Nephron progenitor cell (in vitro differentiated cells): ENCODE measurements around the gene CLEC5A.
"Not testable (repeated sequence)": the region's sequence is repeated elsewhere in the genome, so short reads cannot be mapped to it uniquely, and the experiment has no call there.

Experiments
- DNase-seq: peaks from one replicate; pipeline ENCODE4 v3.0.0; 2021
- H3K27ac Mint-ChIP-seq: 2 replicates; pipeline ENCODE4 v1.8.0; 2021; ENCODE audit warnings: mild to moderate bottlenecking, moderate library complexity, mixed read lengths
- H3K27me3 Mint-ChIP-seq: 2 replicates; pipeline ENCODE4 v1.8.0; 2021; ENCODE audit warnings: mild to moderate bottlenecking, low read depth, mixed read lengths; ENCODE audit not compliant: poor library complexity
- H3K36me3 Mint-ChIP-seq: 2 replicates; pipeline ENCODE4 v1.8.0; 2021; ENCODE audit warnings: low read depth, mixed read lengths
- H3K4me1 Mint-ChIP-seq: 2 replicates; pipeline ENCODE4 v1.8.0; 2021; ENCODE audit warnings: mixed read lengths
- H3K4me3 Mint-ChIP-seq: 2 replicates; pipeline ENCODE4 v1.8.0; 2021; ENCODE audit warnings: mild to moderate bottlenecking, moderate library complexity, mixed read lengths
- H3K9me3 Mint-ChIP-seq: 2 replicates; pipeline ENCODE4 v1.8.0; 2021; ENCODE audit warnings: mild to moderate bottlenecking, moderate library complexity, mixed read lengths
- TF ChIP-seq, protein P1 (sequence below): fragments of 200-600 bp; sonication (generic); IDR thresholded peaks from 2 replicates; pipeline ENCODE4 v1.5.0; 2021; ENCODE audit warnings: antibody characterized with exemption

Gene CLEC5A

DNA sequence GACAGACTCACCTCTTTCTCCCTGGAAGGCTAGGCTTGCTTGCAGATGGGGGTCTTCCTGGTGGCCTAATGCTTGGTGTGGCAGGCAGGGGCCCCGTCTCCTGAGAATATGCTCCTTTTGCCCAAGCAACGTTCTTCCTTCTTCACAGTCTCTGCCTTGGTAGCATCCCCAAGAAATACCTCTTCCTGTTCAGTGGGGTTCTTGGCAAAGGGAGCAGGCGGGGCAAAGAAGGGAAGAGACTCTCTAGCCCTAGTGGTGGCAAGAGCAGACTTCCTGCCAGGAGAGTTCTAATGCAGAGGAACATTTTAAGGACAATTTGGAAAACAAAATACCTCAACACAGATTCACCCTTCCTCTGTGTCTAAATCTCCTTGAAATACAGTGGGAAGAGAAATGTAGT, at the start of gene CLEC5A:
Gene CLEC5A, minus strand, starts transcription at position 179 of the 400 bp plus-strand sequence. CDS start 682 bp downstream, outside the sequence.
- H3K4me3 Mint-ChIP-seq, result no peak within 1 kb of the TSS
- TF ChIP-seq, protein P1, sequence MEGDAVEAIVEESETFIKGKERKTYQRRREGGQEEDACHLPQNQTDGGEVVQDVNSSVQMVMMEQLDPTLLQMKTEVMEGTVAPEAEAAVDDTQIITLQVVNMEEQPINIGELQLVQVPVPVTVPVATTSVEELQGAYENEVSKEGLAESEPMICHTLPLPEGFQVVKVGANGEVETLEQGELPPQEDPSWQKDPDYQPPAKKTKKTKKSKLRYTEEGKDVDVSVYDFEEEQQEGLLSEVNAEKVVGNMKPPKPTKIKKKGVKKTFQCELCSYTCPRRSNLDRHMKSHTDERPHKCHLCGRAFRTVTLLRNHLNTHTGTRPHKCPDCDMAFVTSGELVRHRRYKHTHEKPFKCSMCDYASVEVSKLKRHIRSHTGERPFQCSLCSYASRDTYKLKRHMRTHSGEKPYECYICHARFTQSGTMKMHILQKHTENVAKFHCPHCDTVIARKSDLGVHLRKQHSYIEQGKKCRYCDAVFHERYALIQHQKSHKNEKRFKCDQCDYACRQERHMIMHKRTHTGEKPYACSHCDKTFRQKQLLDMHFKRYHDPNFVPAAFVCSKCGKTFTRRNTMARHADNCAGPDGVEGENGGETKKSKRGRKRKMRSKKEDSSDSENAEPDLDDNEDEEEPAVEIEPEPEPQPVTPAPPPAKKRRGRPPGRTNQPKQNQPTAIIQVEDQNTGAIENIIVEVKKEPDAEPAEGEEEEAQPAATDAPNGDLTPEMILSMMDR, result no peak
- no peak for DNase-seq

DNA sequence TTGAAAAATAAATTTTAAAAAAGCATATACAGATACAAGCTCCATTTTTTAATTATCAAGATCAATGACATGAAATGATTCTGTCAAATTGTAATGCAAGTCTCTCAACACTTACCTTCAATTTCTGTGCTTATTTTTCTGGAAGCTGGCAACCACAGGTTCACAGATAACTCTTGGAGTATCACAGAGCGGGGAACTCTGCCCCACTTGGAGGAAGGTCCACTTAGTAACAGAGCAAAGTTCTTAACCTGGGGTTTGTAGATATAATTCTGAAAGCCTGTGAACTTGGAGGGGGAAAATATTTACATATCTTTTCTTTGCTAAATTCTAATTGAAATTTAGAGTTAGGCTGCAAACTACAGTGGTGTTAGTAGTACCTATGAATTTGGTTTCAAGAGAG, 46.6 kb upstream of the CLEC5A start:
- TF ChIP-seq, protein P1, result no peak
- H3K4me1 Mint-ChIP-seq, result peaks cover 15% of the 10 kb centered on the region

More for the DNA sequence above, at the start of gene CLEC5A:
- no peaks in the 10 kb centered on the region for H3K36me3 Mint-ChIP-seq
- H3K27ac Mint-ChIP-seq, result no peak within 1 kb of the TSS
- peaks cover 25% of the 10 kb centered on the region for H3K27me3 Mint-ChIP-seq
- H3K4me1 Mint-ChIP-seq, result no peaks in the 10 kb centered on the region
- H3K9me3 Mint-ChIP-seq, result no peaks in the 10 kb centered on the region

DNA sequence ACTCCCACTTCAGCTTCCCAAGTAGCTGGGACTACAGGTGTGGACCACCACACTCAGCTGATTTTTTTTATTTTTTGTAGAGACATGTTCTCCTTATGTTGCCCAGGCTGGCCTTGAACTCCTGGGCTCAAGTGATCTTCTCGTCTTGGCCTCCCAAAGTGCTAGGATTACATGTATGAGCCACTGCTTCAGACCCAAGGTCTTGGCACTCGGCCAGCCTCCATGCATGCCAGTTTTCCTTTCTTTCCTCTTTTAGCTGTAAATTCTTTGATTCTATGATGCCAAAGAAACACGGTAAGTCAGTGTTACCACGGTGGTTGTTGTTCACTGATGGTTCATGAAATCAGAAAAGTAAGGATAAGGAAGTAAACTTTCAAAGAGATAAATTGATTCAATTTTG, 45.9 kb upstream of the CLEC5A start:
- H3K36me3 Mint-ChIP-seq, result no peaks in the 10 kb centered on the region
- no peaks in the 10 kb centered on the region for H3K27me3 Mint-ChIP-seq

More for the DNA sequence above, 46.6 kb upstream of the CLEC5A start:
- Mint-ChIP-seq H3K27me3 (no peaks in the 10 kb centered on the region), H3K9me3 (peaks cover 7% of the 10 kb centered on the region), H3K4me3 (no peak overlapping the region), H3K27ac (no peak overlapping the region), H3K36me3 (no peaks in the 10 kb centered on the region)
- DNase-seq, result no peak

GRCh38 chr7:141992156-141992555, 45.4 kb upstream of the CLEC5A start:
- Mint-ChIP-seq H3K36me3 (no peaks in the 10 kb centered on the region), H3K27ac (no peak overlapping the region), H3K9me3 (peaks cover 9% of the 10 kb centered on the region), H3K4me1 (peaks cover 14% of the 10 kb centered on the region), H3K27me3 (peaks cover 4% of the 10 kb centered on the region), H3K4me3 (no peak overlapping the region)
- DNase-seq, result no peak
- TF ChIP-seq, protein P1, result no peak

More for the DNA sequence above, 45.9 kb upstream of the CLEC5A start:
- TF ChIP-seq, protein P1, result no peak
- H3K9me3 Mint-ChIP-seq, result peaks cover 7% of the 10 kb centered on the region
- DNase-seq, result no peak
- no peak overlapping the region for H3K4me3 Mint-ChIP-seq
- no peak overlapping the region for H3K27ac Mint-ChIP-seq
- H3K4me1 Mint-ChIP-seq, result peaks cover 15% of the 10 kb centered on the region

DNA sequence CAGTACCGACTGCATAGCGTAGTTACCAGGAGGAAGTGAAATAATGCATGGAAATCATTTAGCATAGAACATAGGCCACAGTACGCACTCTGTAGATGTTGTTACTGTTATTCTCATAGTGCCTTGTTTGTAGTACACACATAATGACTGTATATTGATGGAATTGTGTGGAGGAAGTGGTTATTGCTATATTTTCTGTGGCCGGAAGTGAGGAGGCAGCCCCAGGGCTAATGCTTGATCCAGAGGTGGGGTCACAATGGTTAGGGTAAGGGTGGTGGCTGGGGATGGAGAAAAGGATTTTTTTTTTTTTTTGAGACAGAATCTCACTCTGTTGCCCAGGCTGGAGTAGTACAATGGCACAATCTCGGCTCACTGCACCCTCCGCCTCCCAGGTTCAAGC, 44.4 kb upstream of the CLEC5A start:
- peaks cover 5% of the 10 kb centered on the region for H3K4me1 Mint-ChIP-seq
- no peak overlapping the region for H3K4me3 Mint-ChIP-seq
- TF ChIP-seq, protein P1, result no peak
- H3K27me3 Mint-ChIP-seq, result peaks cover 8% of the 10 kb centered on the region
- no peaks in the 10 kb centered on the region for H3K36me3 Mint-ChIP-seq
- no peak overlapping the region for H3K27ac Mint-ChIP-seq
- H3K9me3 Mint-ChIP-seq, result peaks cover 18% of the 10 kb centered on the region
- DNase-seq, result no peak

DNA sequence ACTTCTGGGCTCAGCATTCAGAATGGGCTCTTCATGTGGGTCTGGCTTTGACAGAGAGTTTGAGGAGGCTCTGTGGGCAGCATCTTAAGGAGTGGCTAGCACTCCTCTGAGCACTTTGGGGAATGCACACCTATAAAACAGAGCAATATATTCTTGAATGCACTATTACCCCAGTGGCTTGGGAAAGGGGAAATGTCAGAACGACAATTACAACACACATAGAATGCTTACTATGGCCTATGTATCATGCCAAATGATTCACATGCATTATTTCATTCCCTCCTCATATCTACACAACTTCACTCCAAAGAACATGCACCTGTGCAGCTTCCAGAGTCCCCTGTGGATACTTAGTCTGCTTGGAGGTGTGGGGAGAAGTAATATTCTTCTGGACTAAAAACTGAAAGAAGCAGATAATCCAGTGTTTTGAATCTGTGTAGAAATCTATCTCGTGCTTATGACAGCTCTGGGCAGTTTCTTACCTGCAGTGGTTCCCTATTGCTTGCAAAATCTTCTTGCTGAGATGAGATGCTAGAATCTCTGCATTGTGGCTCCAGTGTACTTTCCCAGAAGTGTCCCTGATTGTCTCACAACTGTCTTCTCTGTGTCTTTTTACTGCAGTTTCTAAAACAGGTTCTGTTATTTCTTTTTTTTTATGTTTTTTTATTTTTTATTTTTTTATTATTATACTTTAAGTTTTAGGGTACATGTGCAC, 43.4 kb upstream of the CLEC5A start:
- Mint-ChIP-seq H3K36me3 (no peaks in the 10 kb centered on the region), H3K4me3 (no peak overlapping the region), H3K4me1 (peaks cover 5% of the 10 kb centered on the region), H3K9me3 (peaks cover 16% of the 10 kb centered on the region), H3K27ac (no peak overlapping the region), H3K27me3 (peaks cover 8% of the 10 kb centered on the region)
- no peak for DNase-seq
- TF ChIP-seq, protein P1, result no peak

GRCh38 chr7:141987803-141988202, 41.0 kb upstream of the CLEC5A start:
- H3K4me3 Mint-ChIP-seq, H3K4me1 Mint-ChIP-seq, H3K27ac Mint-ChIP-seq, H3K36me3 Mint-ChIP-seq, DNase-seq, H3K27me3 Mint-ChIP-seq: not testable (repeated sequence)
- peaks cover 22% of the 10 kb centered on the region for H3K9me3 Mint-ChIP-seq
